Right lobe of liver (tissue), 4 donors: Measurements from ENCODE around the gene GTF2IRD1.

ENCODE experiments used
- CTCF ChIP-seq, 4 donors: fragments of 200-600 bp in 3 of 4; fragments of 450-650 bp in 1 of 4; IDR thresholded peaks; one replicate each; pipeline versions ENCODE4 v1.5.1 to v1.8.0; 2016 to 2022; ENCODE audit warnings: antibody characterized with exemption in 4 of 4, mild to moderate bottlenecking in 2 of 4
- POLR2A ChIP-seq: fragments of 450-650 bp; IDR thresholded peaks from one replicate; pipeline ENCODE4 v1.6.1; 2017; ENCODE audit warnings: antibody characterized with exemption, mild to moderate bottlenecking
- donor health status: DM: no; HTN: no; CAD: no.
- donor health status: DM: no; HTN: no; CAD: no.
- donor health status: DM: no; HTN: yes; CAD: no.

- no peak for TF ChIP-seq CTCF (IDR thresholded peaks at IDR 0.05)
- TF ChIP-seq POLR2A = no peak
Measured at GRCh38 chr7:74483402-74484336, 30.0 kb downstream of the GTF2IRD1 start.
